Frontal cortex (tissue), 4 donors: ENCODE results near the gene WDR62. TPM values are rescaled to one million over a fixed set of nuclear protein-coding genes. Genes with fewer than 3 reads are reported as not detected.

Experiments
- DNase-seq, 2 donors: peaks; one replicate each; pipeline ENCODE4 v3.0.0; 2012; ENCODE audit warnings: low spot score in 2 of 2
- FAIRE-seq: peaks from 2 replicates; lab custom pipeline; 2012; peaks lifted over from hg19 to GRCh38; lab: Jason Lieb, UNC
- total RNA-seq: library from RNA; depleted of rRNA; stranded (reverse); fragments of >200 nt; gene quantifications from one replicate; pipeline ENCODE4 v1.2.3, GENCODE V29; 2014
- donor health status: control.
- donor health status: control.
- donor health status: control.

WDR62 gene
- total RNA-seq, 1 donor from 2014 or later: 0.82 TPM

- FAIRE-seq (no peak), DNase-seq (no peak)
These were observed 48.4 kb downstream of the WDR62 start for GRCh38 chr19:36103040-36103626.

DNA sequence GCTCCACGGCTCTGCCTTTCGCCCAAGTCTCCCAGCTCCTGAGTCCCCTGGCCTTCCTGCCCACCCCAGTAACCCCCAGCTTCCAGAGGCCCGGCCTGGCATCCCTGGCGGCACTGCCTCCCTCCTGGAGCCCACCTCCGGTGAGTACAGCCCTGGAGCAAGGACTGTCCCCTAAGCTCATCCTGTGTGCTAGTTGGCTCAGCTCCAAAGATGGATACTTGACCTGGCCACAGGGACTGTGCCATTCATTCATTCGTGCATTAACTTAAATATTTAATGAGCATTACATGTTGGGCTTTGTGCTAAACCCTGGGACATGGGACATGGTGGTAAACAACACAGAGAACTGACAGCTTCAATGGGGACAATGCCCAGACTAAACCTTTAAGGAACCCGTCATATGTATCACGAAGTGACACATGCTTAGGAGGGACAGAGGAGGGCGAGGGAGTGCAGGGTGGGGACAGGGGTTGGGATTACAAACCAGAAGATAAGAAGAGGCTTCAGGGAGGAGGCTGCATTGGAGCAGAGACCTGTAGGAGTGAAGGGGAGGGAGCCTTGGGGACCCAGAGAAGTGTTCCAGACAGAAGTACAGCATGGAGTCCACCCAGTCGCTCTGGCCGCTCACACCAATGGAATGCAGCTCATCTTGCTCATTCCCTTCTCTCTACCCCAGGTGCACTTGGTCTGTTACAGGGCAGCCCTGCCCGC lies 49.3 kb downstream of the WDR62 start:
- FAIRE-seq: no peak
- DNase-seq: no peak

DNA sequence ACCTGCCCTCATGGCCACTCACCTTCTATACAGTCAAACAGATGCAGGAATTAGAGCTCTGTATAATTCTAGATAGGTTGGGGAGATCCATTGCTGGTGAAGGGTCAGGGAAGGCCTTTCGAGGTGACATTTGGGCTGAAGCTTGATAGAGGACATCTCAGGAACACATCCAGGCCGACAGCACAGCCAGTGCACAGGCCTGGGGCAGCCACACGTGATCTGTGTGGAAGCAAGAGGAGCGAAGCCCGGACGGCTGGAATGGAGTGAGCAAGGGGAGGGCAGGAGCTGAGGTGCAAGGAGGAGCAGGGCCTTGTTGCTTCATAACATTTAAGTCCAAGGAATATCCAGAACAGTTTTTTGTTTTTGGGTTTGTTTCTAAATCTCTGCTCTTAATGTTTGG lies 51.7 kb downstream of the WDR62 start:
- no peak for FAIRE-seq

GRCh38 chr19:36106991-36107390 lies 52.3 kb downstream of the WDR62 start:
- FAIRE-seq: no peak
- no peak for DNase-seq

More for the DNA sequence above, 51.7 kb downstream of the WDR62 start:
- no peak for DNase-seq

GRCh38 chr19:36108684-36109083 lies 54.0 kb downstream of the WDR62 start:
- no peak for DNase-seq
- no peak for FAIRE-seq

GRCh38 chr19:36110487-36111199 lies 55.9 kb downstream of the WDR62 start, which contains the start of gene OVOL3:
TSS of gene OVOL3 (plus strand) at chr19:36111143. CDS start at chr19:36111203, 60 bp downstream.
- DNase-seq: no peak
- no peak for FAIRE-seq

GRCh38 chr19:36111200-36111539 lies 56.5 kb downstream of the WDR62 start:
- no peak for DNase-seq
- no peak for FAIRE-seq

- DNase-seq (no peak), FAIRE-seq (no peak)
These were observed 58.0 kb downstream of the WDR62 start for GRCh38 chr19:36112678-36113077.

- FAIRE-seq (no peak), DNase-seq (no peak)
These were observed 58.7 kb downstream of the WDR62 start for GRCh38 chr19:36113425-36113824.

DNA sequence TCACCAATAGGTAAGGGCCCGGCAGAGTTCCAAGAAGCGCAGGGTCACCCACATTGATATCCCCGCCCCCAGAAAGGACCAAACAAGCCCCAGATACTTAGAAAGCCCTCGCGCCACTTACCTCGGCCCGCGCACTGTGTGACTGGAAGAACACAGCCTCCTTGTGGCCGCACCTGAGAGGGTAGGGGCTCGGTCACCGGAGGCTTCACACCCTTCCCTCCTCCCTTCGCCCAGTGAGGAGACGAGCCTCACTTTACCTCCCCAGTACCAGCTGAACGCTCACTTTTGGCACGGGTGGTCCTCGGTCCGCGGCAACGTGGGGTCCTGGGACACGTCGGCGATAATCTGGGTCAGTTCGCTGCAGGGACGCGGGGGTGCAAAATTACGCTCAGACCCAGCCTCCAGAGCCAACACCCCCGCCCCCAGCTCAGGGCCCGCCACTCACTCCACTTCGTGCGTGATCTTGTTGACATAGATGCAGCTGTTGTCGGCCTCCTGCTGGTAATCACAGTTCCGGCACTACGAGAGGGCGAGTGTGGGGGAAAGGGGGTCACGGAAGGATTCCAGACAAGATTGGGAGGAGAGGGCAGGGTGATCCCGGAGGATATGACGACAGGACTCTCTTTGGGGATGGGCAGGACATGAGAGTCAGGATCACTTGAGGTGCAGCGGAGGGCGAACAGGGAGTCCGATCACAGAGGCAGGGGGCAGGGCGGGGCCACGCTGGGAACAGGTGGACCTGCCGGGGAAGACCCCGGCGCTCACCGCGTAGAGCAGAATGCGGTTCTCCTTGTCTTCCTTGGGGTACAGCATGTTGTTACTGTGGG lies 59.4 kb downstream of the WDR62 start:
- FAIRE-seq (no peak), DNase-seq (peak in 1 of 2 donors; percentile 48)

- DNase-seq: peak; percentile 98 to 99
- peak; percentile 79 for FAIRE-seq
These were observed 60.2 kb downstream of the WDR62 start, which contains the start of gene POLR2I for GRCh38 chr19:36114721-36115452. TSS of gene POLR2I (minus strand) at chr19:36114875. CDS start at chr19:36114856, 19 bp downstream.

DNA sequence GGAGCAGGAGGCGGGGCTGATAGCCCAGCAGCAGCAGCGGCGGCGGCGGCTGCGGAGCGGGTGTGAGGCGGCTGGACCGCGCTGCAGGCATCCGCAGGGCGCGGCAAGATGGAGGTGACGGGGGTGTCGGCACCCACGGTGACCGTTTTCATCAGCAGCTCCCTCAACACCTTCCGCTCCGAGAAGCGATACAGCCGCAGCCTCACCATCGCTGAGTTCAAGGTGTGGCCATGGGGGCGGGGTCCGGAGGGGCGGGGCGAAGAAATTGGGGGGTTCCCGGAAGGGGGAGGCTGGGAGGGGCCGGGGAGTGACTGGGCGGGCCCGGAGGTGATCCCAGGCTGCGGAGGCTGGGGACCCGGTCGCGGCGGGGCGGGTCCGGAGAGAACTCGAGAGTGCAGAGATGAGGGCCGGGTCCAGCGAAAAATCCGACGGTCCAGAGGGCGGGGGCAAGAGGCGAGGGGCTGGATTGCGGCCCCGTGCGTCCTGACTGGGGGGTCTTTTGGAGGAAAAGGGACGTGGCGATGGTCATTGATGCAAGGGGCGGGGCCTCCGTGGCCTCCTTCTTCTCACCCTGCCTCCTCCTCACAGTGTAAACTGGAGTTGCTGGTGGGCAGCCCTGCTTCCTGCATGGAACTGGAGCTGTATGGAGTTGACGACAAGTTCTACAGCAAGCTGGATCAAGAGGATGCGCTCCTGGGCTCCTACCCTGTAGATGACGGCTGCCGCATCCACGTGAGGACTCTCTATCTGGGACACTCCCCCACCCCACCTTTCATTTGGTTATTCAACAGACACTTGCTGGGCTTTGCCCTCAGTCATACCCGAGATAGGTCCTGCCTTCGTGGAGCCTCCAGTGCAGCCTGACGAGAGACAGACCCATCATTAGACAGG lies 61.0 kb downstream of the WDR62 start, which contains the start of gene TBCB:
Gene TBCB, plus strand, starts transcription at position 16 of the 891 bp plus-strand sequence. Its CDS starts 93 bp downstream, at position 109.
- DNase-seq (no peak), FAIRE-seq (no peak)

DNA sequence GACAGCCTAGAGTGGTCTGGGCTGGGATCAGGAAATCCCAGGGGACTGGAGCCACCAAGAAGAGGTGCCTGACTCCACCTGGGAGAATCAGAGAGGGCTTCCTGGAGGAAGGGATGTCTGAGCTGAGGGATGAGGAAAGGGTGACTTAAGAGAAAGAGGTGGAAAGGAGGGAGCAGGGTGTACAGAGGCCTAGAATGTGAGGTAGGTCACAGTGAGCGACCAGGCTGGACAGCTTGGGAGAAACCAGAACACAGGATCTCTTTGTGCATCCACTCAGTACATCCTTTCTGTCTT lies 61.6 kb downstream of the WDR62 start:
- DNase-seq: no peak
- no peak for FAIRE-seq

DNA sequence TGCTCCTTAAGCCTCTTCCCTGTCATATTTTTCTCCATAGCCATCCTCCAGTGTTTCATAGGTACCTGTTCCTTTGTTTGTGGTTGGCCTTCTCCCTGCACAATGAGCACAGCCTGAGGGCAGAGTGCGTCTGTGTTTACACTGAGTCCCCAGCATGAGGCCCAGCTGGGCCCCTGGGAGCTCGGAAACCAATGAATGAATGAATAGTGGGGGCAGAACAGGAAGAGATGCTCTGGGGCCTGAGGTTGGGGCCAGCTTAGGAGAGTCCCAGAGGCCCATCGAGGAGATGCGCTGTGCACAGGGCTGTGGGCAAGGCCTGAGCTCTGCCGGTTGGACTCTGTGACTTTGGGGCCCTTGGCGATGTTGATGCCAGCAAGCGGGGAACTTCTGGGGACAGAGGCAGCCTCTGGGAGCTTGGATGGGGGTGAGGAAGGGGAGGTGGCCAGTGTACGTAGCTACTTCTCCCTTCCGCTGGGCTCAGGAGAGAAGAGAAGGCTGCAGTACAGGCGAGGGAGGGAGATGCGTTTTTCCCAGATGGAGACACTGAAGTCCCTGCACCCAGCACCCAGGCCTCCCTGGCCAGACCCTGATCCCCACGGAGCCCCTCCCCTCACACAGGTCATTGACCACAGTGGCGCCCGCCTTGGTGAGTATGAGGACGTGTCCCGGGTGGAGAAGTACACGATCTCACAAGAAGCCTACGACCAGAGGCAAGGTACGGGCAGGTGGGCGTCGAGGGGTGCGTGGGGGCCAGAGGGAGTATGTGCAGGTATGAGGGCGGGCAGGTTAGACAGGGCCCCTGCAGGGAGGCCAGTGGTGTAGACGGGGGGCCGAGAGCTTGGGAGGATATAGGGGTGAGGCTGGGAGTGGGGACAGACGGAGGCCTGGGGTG lies 65.6 kb downstream of the WDR62 start:
- FAIRE-seq (no peak), DNase-seq (no peak)

DNA sequence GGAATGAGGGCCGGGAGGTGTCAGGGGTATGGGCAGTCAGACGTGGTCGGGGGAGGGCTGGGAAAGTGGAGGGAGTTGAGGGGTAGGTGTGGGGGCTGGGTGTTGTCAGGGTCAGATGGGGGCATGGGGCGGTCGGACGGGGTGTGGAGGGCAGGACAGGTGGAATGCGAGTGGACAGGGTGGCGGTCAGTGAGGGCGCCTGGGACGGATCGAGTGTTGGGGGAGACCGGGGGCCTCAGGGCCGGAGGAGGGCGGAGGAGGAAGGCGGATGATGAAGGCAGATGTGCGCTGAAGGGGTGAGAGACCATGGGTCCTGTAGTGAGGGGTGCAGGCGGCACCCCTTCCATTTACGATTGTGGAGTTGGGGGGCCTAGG lies 66.3 kb downstream of the WDR62 start:
- DNase-seq (no peak), FAIRE-seq (no peak)

- DNase-seq: no peak
These were observed 66.9 kb downstream of the WDR62 start for GRCh38 chr19:36121486-36122124.

GRCh38 chr19:36125557-36125956 lies 70.9 kb downstream of the WDR62 start:
- FAIRE-seq (no peak), DNase-seq (no peak)

More at GRCh38 chr19:36121486-36122124, 66.9 kb downstream of the WDR62 start:
- no peak for FAIRE-seq
